HEK293 (cell line): ENCODE results near the gene CHMP4B.

Experiments
- CTCF ChIA-PET: fragments of 350-600 bp; formaldehyde crosslinking; extraction: SDS; loops from one replicate; lab custom pipeline; 2021; ENCODE audit warnings: antibody characterized with exemption; lab: Yijun Ruan, JAX
- POLR2A ChIA-PET: fragments of 300-600 bp; formaldehyde crosslinking; extraction: SDS; loops from one replicate; lab custom pipeline; 2020; ENCODE audit warnings: antibody characterized with exemption, inconsistent platforms; lab: Yijun Ruan, JAX
- H3K27ac ChIP-seq: fragments of 200-500 bp; sonication (Bioruptor generic); 2 replicates; pipeline ENCODE4 v1.5.1; 2014; ENCODE audit warnings: low read depth, low read length, control low read depth, inconsistent platforms; ENCODE audit errors: extremely low read depth
- H3K36me3 ChIP-seq, 2 experiments: fragments of 200-500 bp in 1 of 2; sonication (Bioruptor generic) in 1 of 2; 1 replicate in 1 of 2; 2 replicates in 1 of 2; pipeline ENCODE4 v1.5.1; 2014 to 2017; ENCODE audit warnings: inconsistent platforms in 2 of 2, low read length in 2 of 2; ENCODE audit not compliant: control insufficient read depth in 2 of 2, insufficient read depth in 1 of 2
- H3K4me1 ChIP-seq: fragments of 200-500 bp; sonication (Bioruptor generic); 2 replicates; pipeline ENCODE4 v1.5.1; 2014; ENCODE audit warnings: mild to moderate bottlenecking, low read length, inconsistent platforms; ENCODE audit not compliant: control insufficient read depth, insufficient read depth
- H3K4me3 ChIP-seq: 2 replicates; pipeline ENCODE4 v1.5.1; 2011; ENCODE audit warnings: low read depth, mild to moderate bottlenecking, control low read depth, low read length, moderate library complexity
- H3K9me3 ChIP-seq: fragments of 200-500 bp; sonication (Bioruptor generic); 2 replicates; pipeline ENCODE4 v1.5.1; 2014; ENCODE audit warnings: low read depth, low read length, inconsistent platforms; ENCODE audit not compliant: control insufficient read depth, insufficient read depth
- ATF2 ChIP-seq: fragments of 450-650 bp; formaldehyde crosslinking; IDR thresholded peaks from 2 replicates; pipeline ENCODE4 v1.5.1; 2016; ENCODE audit warnings: missing biosample characterization, missing genetic modification characterization, low read depth
- EGR2 ChIP-seq: fragments of 450-650 bp; formaldehyde crosslinking; IDR thresholded peaks from 2 replicates; pipeline ENCODE4 v1.5.1; 2016; ENCODE audit warnings: low read depth, missing biosample characterization, missing genetic modification characterization
- PRDM2 ChIP-seq: fragments of 450-650 bp; formaldehyde crosslinking; IDR thresholded peaks from 2 replicates; pipeline ENCODE4 v1.5.1; 2016; ENCODE audit warnings: missing biosample characterization, missing genetic modification characterization, borderline replicate concordance
- REST ChIP-seq: fragments of 450-650 bp; formaldehyde crosslinking; IDR thresholded peaks from 2 replicates; pipeline ENCODE4 v1.5.1; 2016; ENCODE audit warnings: missing biosample characterization, missing genetic modification characterization
- SP2 ChIP-seq: fragments of 450-650 bp; formaldehyde crosslinking; IDR thresholded peaks from 2 replicates; pipeline ENCODE4 v1.5.1; 2016; ENCODE audit warnings: missing biosample characterization, missing genetic modification characterization
- WT1 ChIP-seq: fragments of 450-650 bp; formaldehyde crosslinking; IDR thresholded peaks from 2 replicates; pipeline ENCODE4 v1.5.1; 2016; ENCODE audit warnings: missing biosample characterization, missing genetic modification characterization
- ZNF114 ChIP-seq: fragments of 450-650 bp; formaldehyde crosslinking; IDR thresholded peaks from 2 replicates; pipeline ENCODE4 v1.5.0; 2017; ENCODE audit warnings: missing biosample characterization, missing genetic modification characterization
- ZNF133 ChIP-seq: fragments of 450-650 bp; formaldehyde crosslinking; IDR thresholded peaks from 2 replicates; pipeline ENCODE4 v1.5.1; 2016; ENCODE audit warnings: missing biosample characterization, missing genetic modification characterization
- ZNF223 ChIP-seq: fragments of 450-650 bp; formaldehyde crosslinking; IDR thresholded peaks from 2 replicates; pipeline ENCODE4 v1.5.1; 2016; ENCODE audit warnings: missing biosample characterization, missing genetic modification characterization
- ZNF248 ChIP-seq: fragments of 450-650 bp; formaldehyde crosslinking; IDR thresholded peaks from 2 replicates; pipeline ENCODE4 v1.5.1; 2017; ENCODE audit warnings: missing biosample characterization, missing genetic modification characterization
- ZNF26 ChIP-seq: fragments of 450-650 bp; formaldehyde crosslinking; IDR thresholded peaks from 2 replicates; pipeline ENCODE4 v1.5.1; 2016; ENCODE audit warnings: missing biosample characterization, missing genetic modification characterization
- ZNF350 ChIP-seq: fragments of 450-650 bp; formaldehyde crosslinking; IDR thresholded peaks from 2 replicates; pipeline ENCODE4 v1.5.0; 2017; ENCODE audit warnings: missing biosample characterization, mild to moderate bottlenecking, missing genetic modification characterization
- ZNF354C ChIP-seq: fragments of 450-650 bp; formaldehyde crosslinking; IDR thresholded peaks from 2 replicates; pipeline ENCODE4 v1.5.1; 2016; ENCODE audit warnings: missing biosample characterization, missing genetic modification characterization, low read depth, borderline replicate concordance
- ZNF398 ChIP-seq: fragments of 450-650 bp; formaldehyde crosslinking; IDR thresholded peaks from 2 replicates; pipeline ENCODE4 v1.5.1; 2017; ENCODE audit warnings: missing biosample characterization, missing genetic modification characterization
- ZNF692 ChIP-seq: fragments of 450-650 bp; formaldehyde crosslinking; IDR thresholded peaks from 2 replicates; pipeline ENCODE4 v1.5.1; 2016; ENCODE audit warnings: missing biosample characterization, missing genetic modification characterization
- ZNF785 ChIP-seq: fragments of 450-650 bp; formaldehyde crosslinking; IDR thresholded peaks from 2 replicates; pipeline ENCODE4 v1.5.1; 2016; ENCODE audit warnings: missing biosample characterization, missing genetic modification characterization
- ZSCAN5A ChIP-seq: fragments of 450-650 bp; formaldehyde crosslinking; IDR thresholded peaks from 2 replicates; pipeline ENCODE4 v1.5.1; 2016; ENCODE audit warnings: missing biosample characterization, missing genetic modification characterization

Gene CHMP4B

GRCh38 chr20:33783818-33784217 is 27.3 kb upstream of the CHMP4B start:
- POLR2A ChIA-PET: no interaction called here
- TF ChIP-seq ZNF114 (tag by site-specific recombination) (no peak), SP2 (tag by site-specific recombination) (0 out of 2 replicates have a peak, but pooled peaks have one; percentile 6), REST (tag by site-specific recombination) (no peak), ZNF354C (no peak), ZNF785 (tag by site-specific recombination) (no peak), WT1 (peak; percentile 52; the same call in 1 of the 2 replicates), EGR2 (peak; percentile 57; the same call in 1 of the 2 replicates), PRDM2 (tag by site-specific recombination) (no peak), ZNF398 (tag by site-specific recombination) (0 out of 2 replicates have a peak, but pooled peaks have one; percentile 30)
- CTCF ChIA-PET: no interaction called here
- no peak overlapping the region for H3K4me3 ChIP-seq
- no peak overlapping the region for H3K27ac ChIP-seq
- no peaks in the 10 kb centered on the region for H3K36me3 ChIP-seq
- no peaks in the 10 kb centered on the region for H3K4me1 ChIP-seq
- no peaks in the 10 kb centered on the region for H3K9me3 ChIP-seq

- POLR2A ChIA-PET: no interaction called here
- CTCF ChIA-PET: no interaction called here
- H3K9me3 ChIP-seq: no peaks in the 10 kb centered on the region
Observed at GRCh38 chr20:33784225-33784624, 26.9 kb upstream of the CHMP4B start.

More at GRCh38 chr20:33784225-33784624, 26.9 kb upstream of the CHMP4B start:
- no peak overlapping the region for H3K27ac ChIP-seq
- TF ChIP-seq ZSCAN5A (tag by site-specific recombination) (no peak), ZNF133 (tag by site-specific recombination) (no peak), ZNF26 (no peak), ATF2 (tag by site-specific recombination) (no peak), ZNF692 (tag by site-specific recombination) (no peak), ZNF223 (tag by site-specific recombination) (no peak), ZNF350 (tag by site-specific recombination) (no peak), ZNF248 (tag by site-specific recombination) (no peak)
- H3K36me3 ChIP-seq: no peaks in the 10 kb centered on the region
- no peaks in the 10 kb centered on the region for H3K4me1 ChIP-seq
- H3K4me3 ChIP-seq: no peak overlapping the region
